PC-3 (cell line): ENCODE results near the gene SKA1.

Experiments
- CTCF ChIP-seq: fragments of 300-600 bp; sonication (generic); conservative IDR thresholded peaks from 2 replicates; pipeline ENCODE4 v1.5.1; 2017; ENCODE audit warnings: antibody characterized with exemption, low read depth, mild to moderate bottlenecking, low read length
- EZH2phosphoT487 ChIP-seq: fragments of 300-600 bp; sonication (generic); IDR thresholded peaks from 2 replicates; pipeline ENCODE4 v1.6.1; 2018; ENCODE audit warnings: mild to moderate bottlenecking, antibody characterized with exemption, low read length, borderline replicate concordance

GRCh38 chr18:50399582-50399981 lies 24.7 kb downstream of the SKA1 start:
- TF ChIP-seq EZH2phosphoT487, result no peak
- TF ChIP-seq CTCF, result no peak
